ENCODE data around the gene UGGT1.

UGGT1 gene

DNA sequence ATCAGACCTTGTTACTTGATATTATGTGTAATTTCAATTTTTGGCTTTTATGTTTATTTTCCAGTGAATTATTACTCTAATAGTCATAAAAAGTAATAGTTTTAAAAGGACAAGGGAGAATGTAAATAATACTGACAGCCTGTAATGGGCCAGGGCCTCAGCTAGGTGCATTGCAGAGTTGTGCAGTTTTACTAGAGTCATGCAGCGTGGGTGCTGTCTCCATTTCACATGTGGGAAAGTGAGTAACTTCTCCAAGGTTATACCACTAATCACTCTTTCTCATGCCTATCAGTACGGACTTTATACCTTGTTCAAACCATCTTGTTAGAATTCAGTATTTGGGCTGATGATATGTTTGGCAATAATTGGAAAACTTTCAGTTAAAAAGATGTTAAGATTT, 73.3 kb downstream of the UGGT1 start:
- no peak for DNase-seq (ENCODE audit: low spot score)
- in situ Hi-C loops (cut with MboI; ENCODE audit: low pct_unique_long_range_greater_than_20kb, low sequenced_read_pairs, unreplicated experiment): no loop called here
- TF ChIP-seq, protein P1, sequence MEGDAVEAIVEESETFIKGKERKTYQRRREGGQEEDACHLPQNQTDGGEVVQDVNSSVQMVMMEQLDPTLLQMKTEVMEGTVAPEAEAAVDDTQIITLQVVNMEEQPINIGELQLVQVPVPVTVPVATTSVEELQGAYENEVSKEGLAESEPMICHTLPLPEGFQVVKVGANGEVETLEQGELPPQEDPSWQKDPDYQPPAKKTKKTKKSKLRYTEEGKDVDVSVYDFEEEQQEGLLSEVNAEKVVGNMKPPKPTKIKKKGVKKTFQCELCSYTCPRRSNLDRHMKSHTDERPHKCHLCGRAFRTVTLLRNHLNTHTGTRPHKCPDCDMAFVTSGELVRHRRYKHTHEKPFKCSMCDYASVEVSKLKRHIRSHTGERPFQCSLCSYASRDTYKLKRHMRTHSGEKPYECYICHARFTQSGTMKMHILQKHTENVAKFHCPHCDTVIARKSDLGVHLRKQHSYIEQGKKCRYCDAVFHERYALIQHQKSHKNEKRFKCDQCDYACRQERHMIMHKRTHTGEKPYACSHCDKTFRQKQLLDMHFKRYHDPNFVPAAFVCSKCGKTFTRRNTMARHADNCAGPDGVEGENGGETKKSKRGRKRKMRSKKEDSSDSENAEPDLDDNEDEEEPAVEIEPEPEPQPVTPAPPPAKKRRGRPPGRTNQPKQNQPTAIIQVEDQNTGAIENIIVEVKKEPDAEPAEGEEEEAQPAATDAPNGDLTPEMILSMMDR (IDR thresholded peaks at IDR 0.05; ENCODE audit: extremely low read depth, insufficient read depth, missing control alignments): no peak

DNA sequence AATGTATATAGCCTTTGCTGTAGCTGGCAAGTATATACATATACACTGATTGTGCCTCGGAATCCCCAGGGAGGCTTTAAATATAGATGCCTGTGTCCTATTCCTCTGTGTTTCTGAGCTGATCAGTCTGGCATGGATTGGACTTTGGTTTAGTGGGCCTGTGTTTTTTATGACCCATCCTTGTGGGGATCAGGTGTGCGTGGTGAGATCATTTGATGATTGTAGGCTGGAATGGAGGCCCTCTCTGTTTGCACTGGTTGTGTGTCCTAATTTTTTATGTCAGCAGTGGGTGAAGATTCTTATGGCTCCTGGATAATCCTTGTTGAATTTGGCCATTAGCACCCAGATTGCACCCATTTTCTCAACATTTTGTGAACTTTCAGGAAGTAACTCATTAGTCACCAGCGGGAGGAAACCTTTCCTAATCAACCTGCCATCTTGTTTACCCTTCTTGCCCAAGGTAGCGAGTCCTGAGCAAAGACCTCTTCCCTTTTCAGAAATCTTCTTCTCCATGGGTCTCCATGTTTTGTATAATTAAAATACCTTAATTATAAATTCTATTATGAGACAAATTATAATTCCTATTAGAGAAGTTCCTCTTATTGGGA, 75.8 kb downstream of the UGGT1 start:
- no peak for DNase-seq (ENCODE audit: low spot score)
- in situ Hi-C loops (cut with MboI; ENCODE audit: low pct_unique_long_range_greater_than_20kb, low sequenced_read_pairs, unreplicated experiment): no loop called here
- TF ChIP-seq, protein P1 (IDR thresholded peaks at IDR 0.05; ENCODE audit: extremely low read depth, insufficient read depth, missing control alignments): no peak

DNA sequence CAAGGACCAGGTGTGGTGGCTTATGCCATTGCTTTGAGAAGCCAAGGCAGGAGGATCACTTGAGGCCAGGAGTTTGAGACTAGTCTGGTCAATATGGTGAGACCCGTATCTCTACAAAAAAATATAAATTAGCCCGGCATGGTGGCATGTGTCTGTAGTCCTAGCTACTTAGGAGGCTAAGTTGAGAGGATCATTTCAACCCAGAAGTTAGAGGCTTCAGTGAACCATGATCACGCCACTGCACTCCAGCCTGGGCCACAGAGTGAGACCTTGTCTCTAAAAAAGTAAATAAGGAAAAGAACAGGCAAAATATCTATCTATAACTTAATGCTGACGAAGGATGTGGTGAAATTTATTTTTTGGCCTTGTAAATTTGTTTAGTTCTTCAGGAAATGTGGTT, 78.1 kb downstream of the UGGT1 start:
- in situ Hi-C loops (cut with MboI; ENCODE audit: low pct_unique_long_range_greater_than_20kb, low sequenced_read_pairs, unreplicated experiment): no loop called here

DNA sequence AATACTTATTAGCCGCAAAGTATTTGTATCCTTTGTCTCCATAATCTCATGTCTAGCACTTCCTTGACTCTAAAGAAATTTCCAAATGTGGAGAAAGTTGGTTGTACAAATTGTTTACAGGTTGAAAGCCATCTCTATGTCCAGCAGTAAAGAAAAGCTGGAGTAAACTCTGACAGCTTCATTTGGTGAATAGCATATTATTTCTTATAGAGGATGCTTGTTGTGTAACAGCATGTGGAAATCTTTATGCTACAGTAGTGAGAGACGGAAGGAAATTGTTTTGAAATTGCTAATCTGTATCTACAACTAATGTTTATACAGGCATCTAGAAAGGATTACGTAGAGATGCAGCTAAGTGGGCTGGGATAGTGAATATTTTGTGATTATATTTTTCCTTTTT, 78.5 kb downstream of the UGGT1 start:
- in situ Hi-C loops (cut with MboI; ENCODE audit: low pct_unique_long_range_greater_than_20kb, low sequenced_read_pairs, unreplicated experiment): no loop called here
- no peak for DNase-seq (ENCODE audit: low spot score)
- TF ChIP-seq, protein P1 (IDR thresholded peaks at IDR 0.05; ENCODE audit: extremely low read depth, insufficient read depth, missing control alignments): no peak

More for the DNA sequence above, 78.1 kb downstream of the UGGT1 start:
- TF ChIP-seq, protein P1 (IDR thresholded peaks at IDR 0.05; ENCODE audit: extremely low read depth, insufficient read depth, missing control alignments): no peak
- DNase-seq (ENCODE audit: low spot score): no peak

DNA sequence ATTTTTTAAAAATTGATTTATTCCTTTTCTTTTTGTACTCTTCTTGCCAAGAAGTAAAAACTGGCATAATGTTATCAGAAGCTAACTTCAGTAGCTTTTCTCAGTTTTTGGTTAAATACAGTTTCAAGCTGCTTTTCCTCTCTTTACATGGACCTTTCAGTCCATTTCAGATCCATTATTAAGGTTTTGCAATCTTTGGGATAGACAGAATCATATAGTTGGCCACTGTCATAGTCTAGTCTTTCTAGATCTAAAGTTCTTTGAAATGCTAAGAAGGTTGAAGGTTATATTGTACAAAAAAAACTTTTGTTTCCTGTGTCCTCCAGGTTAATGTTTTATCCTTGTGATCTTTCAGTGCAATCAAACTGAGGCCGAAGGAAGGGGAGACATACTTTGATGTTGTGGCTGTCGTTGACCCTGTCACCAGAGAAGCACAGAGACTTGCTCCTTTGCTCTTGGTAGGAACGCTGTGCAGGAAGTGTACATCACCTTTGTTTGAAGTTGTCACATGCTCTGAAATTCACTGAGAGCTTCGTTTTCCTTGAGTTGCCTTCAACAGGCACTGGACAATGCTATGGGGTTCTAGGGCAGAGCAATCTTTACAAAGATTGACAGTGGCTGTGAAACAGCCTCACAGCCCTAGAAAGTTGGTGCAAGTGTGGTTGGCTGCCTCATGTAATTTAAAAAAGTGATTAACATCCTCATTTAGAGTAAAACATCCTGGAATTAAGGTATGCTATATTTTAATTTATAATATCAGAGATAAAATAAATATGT, 79.1 kb downstream of the UGGT1 start:
- TF ChIP-seq, protein P1 (IDR thresholded peaks at IDR 0.05; ENCODE audit: extremely low read depth, insufficient read depth, missing control alignments): no peak
- in situ Hi-C loops (cut with MboI; ENCODE audit: low pct_unique_long_range_greater_than_20kb, low sequenced_read_pairs, unreplicated experiment): no loop called here

DNA sequence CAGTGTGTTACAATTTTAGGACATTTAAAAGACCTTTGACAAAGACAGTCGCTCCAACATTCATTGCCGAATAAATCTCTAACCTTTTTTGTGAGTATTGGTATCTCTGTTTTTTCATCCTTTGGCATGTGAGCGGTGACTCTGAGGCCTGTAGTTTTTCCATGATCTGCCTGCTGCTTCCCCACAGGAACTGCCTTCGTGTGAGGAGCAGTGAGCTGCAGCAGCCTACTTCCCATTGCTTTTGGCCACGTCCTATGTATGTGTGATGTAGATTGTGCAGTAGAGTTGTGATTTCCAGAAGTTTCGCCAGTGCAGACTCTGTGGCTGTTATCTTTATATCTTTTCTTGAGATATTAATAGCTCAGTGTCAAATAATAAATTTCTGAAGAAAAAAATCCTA, 79.8 kb downstream of the UGGT1 start:
- in situ Hi-C loops (cut with MboI; ENCODE audit: low pct_unique_long_range_greater_than_20kb, low sequenced_read_pairs, unreplicated experiment): no loop called here
- TF ChIP-seq, protein P1 (IDR thresholded peaks at IDR 0.05; ENCODE audit: extremely low read depth, insufficient read depth, missing control alignments): no peak
- no peak for DNase-seq (ENCODE audit: low spot score)

More for the DNA sequence above, 79.1 kb downstream of the UGGT1 start:
- DNase-seq (ENCODE audit: low spot score): no peak
